Thyroid gland (tissue), 4 donors: ENCODE data around the gene QPRT.

Experiments used
- CTCF ChIP-seq, 6 experiments: fragments of 200-600 bp in 3 of 6; fragments of 450-650 bp in 3 of 6; sonication (generic) in 3 of 6; IDR thresholded peaks; one replicate each; pipeline ENCODE4 v1.5.1; 2016 to 2019; ENCODE audit warnings: antibody characterized with exemption in 6 of 6, mild to moderate bottlenecking in 2 of 6, inconsistent platforms in 1 of 6, moderate library complexity in 1 of 6
- POLR2A ChIP-seq, 2 donors: fragments of 450-650 bp; IDR thresholded peaks; one replicate each; pipeline ENCODE4 v1.6.1; 2017; ENCODE audit warnings: antibody characterized with exemption in 2 of 2, mild to moderate bottlenecking in 2 of 2, moderate library complexity in 1 of 2

GRCh38 chr16:29664091-29664921, 14.7 kb upstream of the QPRT start:
- no peak for TF ChIP-seq CTCF (IDR thresholded peaks at IDR 0.05)
- no peak for TF ChIP-seq POLR2A (IDR thresholded peaks at IDR 0.05)
